ENCODE results near the gene KLHL29.

DNA sequence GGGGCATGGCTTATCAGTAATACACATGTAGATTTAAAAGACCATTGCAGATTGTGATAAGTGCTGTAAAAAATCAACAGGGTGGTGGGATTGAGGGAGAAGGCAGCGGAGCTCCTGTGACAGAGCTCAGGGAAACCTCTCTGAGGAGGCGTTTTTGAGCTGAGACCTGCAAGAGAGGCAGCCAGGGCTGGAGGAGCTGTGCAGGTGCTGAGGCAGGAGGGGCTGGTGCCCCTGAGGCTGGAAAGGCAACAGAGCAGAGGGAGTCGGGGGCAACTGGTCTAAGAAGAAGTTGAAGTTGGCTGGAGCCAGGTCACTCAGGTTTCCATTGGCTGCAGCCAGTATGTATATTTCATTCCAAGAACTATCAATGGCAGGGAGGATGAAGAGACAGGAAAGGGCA, 47.6 kb downstream of the KLHL29 start:
- TF ChIP-seq POLR2A (IDR thresholded peaks at IDR 0.05) = no peak
- TF ChIP-seq EP300 (IDR thresholded peaks at IDR 0.05) = no peak
- TF ChIP-seq, protein P1, sequence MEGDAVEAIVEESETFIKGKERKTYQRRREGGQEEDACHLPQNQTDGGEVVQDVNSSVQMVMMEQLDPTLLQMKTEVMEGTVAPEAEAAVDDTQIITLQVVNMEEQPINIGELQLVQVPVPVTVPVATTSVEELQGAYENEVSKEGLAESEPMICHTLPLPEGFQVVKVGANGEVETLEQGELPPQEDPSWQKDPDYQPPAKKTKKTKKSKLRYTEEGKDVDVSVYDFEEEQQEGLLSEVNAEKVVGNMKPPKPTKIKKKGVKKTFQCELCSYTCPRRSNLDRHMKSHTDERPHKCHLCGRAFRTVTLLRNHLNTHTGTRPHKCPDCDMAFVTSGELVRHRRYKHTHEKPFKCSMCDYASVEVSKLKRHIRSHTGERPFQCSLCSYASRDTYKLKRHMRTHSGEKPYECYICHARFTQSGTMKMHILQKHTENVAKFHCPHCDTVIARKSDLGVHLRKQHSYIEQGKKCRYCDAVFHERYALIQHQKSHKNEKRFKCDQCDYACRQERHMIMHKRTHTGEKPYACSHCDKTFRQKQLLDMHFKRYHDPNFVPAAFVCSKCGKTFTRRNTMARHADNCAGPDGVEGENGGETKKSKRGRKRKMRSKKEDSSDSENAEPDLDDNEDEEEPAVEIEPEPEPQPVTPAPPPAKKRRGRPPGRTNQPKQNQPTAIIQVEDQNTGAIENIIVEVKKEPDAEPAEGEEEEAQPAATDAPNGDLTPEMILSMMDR (IDR thresholded peaks at IDR 0.05) = no peak

All from tibial nerve (tissue), 4 donors.